ENCODE results near the gene COX17. TPM values are rescaled to one million over a fixed set of nuclear protein-coding genes. Genes with fewer than 3 reads are reported as not detected.
"Not testable (repeated sequence)": the region's sequence is repeated elsewhere in the genome, so short reads cannot be mapped to it uniquely, and the experiment has no call there.

Gene COX17
- total RNA-seq, 1 experiment from 2014 or later: 48.9 TPM

- H3K4me1 ChIP-seq: no peaks in the 10 kb centered on the region
- H3K36me3 ChIP-seq: no peaks in the 10 kb centered on the region
- H3K27ac ChIP-seq: no peak overlapping the region
- no peaks in the 10 kb centered on the region for H3K27me3 ChIP-seq
- no peak overlapping the region for H3K4me3 ChIP-seq
- no peaks in the 10 kb centered on the region for H3K9me3 ChIP-seq (replicated peaks)
- peak in 1 of 2 experiments; percentile 60 for DNase-seq
These were observed 12.9 kb upstream of the COX17 start for GRCh38 chr3:119690043-119690656.

GRCh38 chr3:119683421-119683820 is 6.2 kb upstream of the COX17 start:
- Histone ChIP-seq H3K36me3 (no peaks in the 10 kb centered on the region), H3K27me3 (no peaks in the 10 kb centered on the region), H3K27ac (no peak overlapping the region), H3K4me1 (no peaks in the 10 kb centered on the region), H3K9me3 (replicated peaks) (0 out of 2 replicates have a peak, but pooled peaks cover 2% of the 10 kb centered on the region), H3K4me3 (no peak overlapping the region)
- DNase-seq: no peak

GRCh38 chr3:119681279-119681678 is 4.1 kb upstream of the COX17 start:
- Histone ChIP-seq H3K27ac (no peak overlapping the region), H3K4me1 (0 out of 2 replicates have a peak, but pooled peaks cover 3% of the 10 kb centered on the region), H3K27me3 (no peaks in the 10 kb centered on the region), H3K9me3 (replicated peaks) (0 out of 2 replicates have a peak, but pooled peaks cover 2% of the 10 kb centered on the region), H3K36me3 (no peaks in the 10 kb centered on the region), H3K4me3 (no peak overlapping the region)
- peak; percentile 6 to 53 for DNase-seq

- no peak overlapping the region for H3K4me3 ChIP-seq
- no peak overlapping the region for H3K27ac ChIP-seq
- H3K36me3 ChIP-seq: peaks cover 4% of the 10 kb centered on the region; the same call in 1 of the 2 replicates
- no peaks in the 10 kb centered on the region for H3K27me3 ChIP-seq
- H3K9me3 ChIP-seq (replicated peaks): 0 out of 2 replicates have a peak, but pooled peaks cover 2% of the 10 kb centered on the region
- no peak for DNase-seq
- H3K4me1 ChIP-seq: peaks cover 10% of the 10 kb centered on the region
These were observed 2.7 kb upstream of the COX17 start for GRCh38 chr3:119679874-119680273.

GRCh38 chr3:119678209-119678608 is 1.0 kb upstream of the COX17 start:
- H3K4me3 ChIP-seq; H3K27me3 ChIP-seq; H3K27ac ChIP-seq; DNase-seq; H3K9me3 ChIP-seq (replicated peaks): not testable (repeated sequence)
- peaks cover 11% of the 10 kb centered on the region; the same call in 1 of the 2 replicates for H3K36me3 ChIP-seq
- peaks cover 10% of the 10 kb centered on the region for H3K4me1 ChIP-seq

GRCh38 chr3:119677641-119677934 is 382 bp upstream of the COX17 start:
- Histone ChIP-seq H3K36me3 (peaks cover 15% of the 10 kb centered on the region), H3K27me3 (no peaks in the 10 kb centered on the region), H3K4me1 (peaks cover 10% of the 10 kb centered on the region), H3K27ac (peak overlapping the region; percentile 82), H3K9me3 (replicated peaks) (no peaks in the 10 kb centered on the region), H3K4me3 (peak overlapping the region; percentile 72)
- DNase-seq: no peak

- Histone ChIP-seq H3K4me3 (peak overlapping the region; percentile 72), H3K27ac (peak overlapping the region; percentile 82), H3K4me1 (peaks cover 10% of the 10 kb centered on the region), H3K9me3 (replicated peaks) (no peaks in the 10 kb centered on the region), H3K27me3 (no peaks in the 10 kb centered on the region), H3K36me3 (peaks cover 16% of the 10 kb centered on the region)
- DNase-seq: peak in 1 of 2 experiments; percentile 13
These were observed 1.2 kb downstream of the COX17 start for GRCh38 chr3:119676020-119676419.

GRCh38 chr3:119675188-119675874 is 1.9 kb downstream of the COX17 start:
- Histone ChIP-seq H3K4me3 (peak overlapping the region; percentile 72), H3K27ac (no peak overlapping the region), H3K27me3 (no peaks in the 10 kb centered on the region), H3K4me1 (peaks cover 10% of the 10 kb centered on the region), H3K36me3 (peaks cover 16% of the 10 kb centered on the region), H3K9me3 (replicated peaks) (no peaks in the 10 kb centered on the region)
- DNase-seq: no peak

GRCh38 chr3:119673875-119674274 is 3.3 kb downstream of the COX17 start:
- Histone ChIP-seq H3K27me3 (no peaks in the 10 kb centered on the region), H3K27ac (no peak overlapping the region), H3K36me3 (peaks cover 22% of the 10 kb centered on the region), H3K4me1 (peaks cover 10% of the 10 kb centered on the region), H3K4me3 (no peak overlapping the region), H3K9me3 (replicated peaks) (no peaks in the 10 kb centered on the region)
- no peak for DNase-seq

GRCh38 chr3:119672776-119673175 is 4.4 kb downstream of the COX17 start:
- H3K36me3 ChIP-seq: peaks cover 22% of the 10 kb centered on the region
- H3K4me1 ChIP-seq: peaks cover 9% of the 10 kb centered on the region
- H3K27me3 ChIP-seq: no peaks in the 10 kb centered on the region
- no peak overlapping the region for H3K4me3 ChIP-seq
- DNase-seq: no peak
- H3K9me3 ChIP-seq (replicated peaks): no peaks in the 10 kb centered on the region
- H3K27ac ChIP-seq: no peak overlapping the region

- Histone ChIP-seq H3K27ac (no peak overlapping the region), H3K27me3 (no peaks in the 10 kb centered on the region), H3K4me1 (peaks cover 5% of the 10 kb centered on the region; the same call in 1 of the 2 replicates), H3K9me3 (replicated peaks) (no peaks in the 10 kb centered on the region), H3K4me3 (no peak overlapping the region), H3K36me3 (peaks cover 20% of the 10 kb centered on the region)
- DNase-seq: no peak
These were observed 7.2 kb downstream of the COX17 start for GRCh38 chr3:119669906-119670570.

- peaks cover 6% of the 10 kb centered on the region; the same call in 1 of the 2 replicates for H3K36me3 ChIP-seq
- H3K4me3 ChIP-seq: no peak overlapping the region
- H3K27ac ChIP-seq: no peak overlapping the region
- H3K9me3 ChIP-seq (replicated peaks): no peaks in the 10 kb centered on the region
- H3K4me1 ChIP-seq: peaks cover 20% of the 10 kb centered on the region
- no peaks in the 10 kb centered on the region for H3K27me3 ChIP-seq
- DNase-seq: no peak
These were observed 11.1 kb downstream of the COX17 start for GRCh38 chr3:119665954-119666559.

GRCh38 chr3:119664850-119665379 is 12.3 kb downstream of the COX17 start:
- Histone ChIP-seq H3K36me3 (peaks cover 6% of the 10 kb centered on the region; the same call in 1 of the 2 replicates), H3K27me3 (no peaks in the 10 kb centered on the region), H3K4me1 (peaks cover 20% of the 10 kb centered on the region), H3K9me3 (replicated peaks) (no peaks in the 10 kb centered on the region), H3K4me3 (no peak overlapping the region), H3K27ac (no peak overlapping the region)
- peak; percentile 29 to 34 for DNase-seq

GRCh38 chr3:119664370-119664769 is 12.8 kb downstream of the COX17 start:
- Histone ChIP-seq H3K9me3 (replicated peaks) (no peaks in the 10 kb centered on the region), H3K27me3 (no peaks in the 10 kb centered on the region), H3K27ac (no peak overlapping the region), H3K4me3 (no peak overlapping the region), H3K36me3 (peaks cover 2% of the 10 kb centered on the region; the same call in 1 of the 2 replicates), H3K4me1 (peaks cover 20% of the 10 kb centered on the region)
- no peak for DNase-seq

- no peaks in the 10 kb centered on the region for H3K36me3 ChIP-seq
- peaks cover 20% of the 10 kb centered on the region for H3K4me1 ChIP-seq
- no peak overlapping the region for H3K27ac ChIP-seq
- no peak for DNase-seq
- no peaks in the 10 kb centered on the region for H3K9me3 ChIP-seq (replicated peaks)
- no peak overlapping the region for H3K4me3 ChIP-seq
- H3K27me3 ChIP-seq: no peaks in the 10 kb centered on the region
These were observed 13.3 kb downstream of the COX17 start for GRCh38 chr3:119663885-119664284.
